Mesodermal cell (in vitro differentiated cells): ENCODE data around the gene PTCRA.
A peak's percentile ranks its signal among the peaks of the same experiment; 100 is the strongest.
"Not testable (repeated sequence)": the region's sequence is repeated elsewhere in the genome, so short reads cannot be mapped to it uniquely, and the experiment has no call there.

ENCODE experiments used
- H3K27ac ChIP-seq: 2 replicates; pipeline ENCODE4 v1.7.0; 2013; ENCODE audit warnings: mild to moderate bottlenecking, low read depth, low read length, moderate library complexity; ENCODE audit not compliant: severe bottlenecking
- H3K36me3 ChIP-seq: 2 replicates; pipeline ENCODE4 v1.7.1; 2013; ENCODE audit warnings: mild to moderate bottlenecking, low read length, moderate library complexity; ENCODE audit not compliant: control insufficient read depth, insufficient read depth
- H3K4me1 ChIP-seq: one replicate; pipeline ENCODE4 v1.7.1; 2013; ENCODE audit warnings: mild to moderate bottlenecking, low read length; ENCODE audit not compliant: insufficient read depth, control insufficient read depth, poor library complexity, severe bottlenecking
- H3K4me3 ChIP-seq: 2 replicates; pipeline ENCODE4 v1.7.0; 2013; ENCODE audit warnings: low read length, control low read depth, mild to moderate bottlenecking; ENCODE audit not compliant: insufficient read depth, poor library complexity, severe bottlenecking; ENCODE audit errors: extremely low read depth
- H3K9me3 ChIP-seq: 2 replicates; pipeline ENCODE4 v1.7.1; 2013; ENCODE audit warnings: mild to moderate bottlenecking, low read length, moderate library complexity; ENCODE audit not compliant: control insufficient read depth
- WGBS, 2 experiments: methylation state at CpG; one replicate each; pipeline ENCODE4 v1.1.5; 2013; ENCODE audit warnings: missing lambda C conversion rate in 2 of 2; ENCODE audit not compliant: insufficient coverage in 2 of 2; 5-methylcytosine and 5-hydroxymethylcytosine counted together

Gene PTCRA

DNA sequence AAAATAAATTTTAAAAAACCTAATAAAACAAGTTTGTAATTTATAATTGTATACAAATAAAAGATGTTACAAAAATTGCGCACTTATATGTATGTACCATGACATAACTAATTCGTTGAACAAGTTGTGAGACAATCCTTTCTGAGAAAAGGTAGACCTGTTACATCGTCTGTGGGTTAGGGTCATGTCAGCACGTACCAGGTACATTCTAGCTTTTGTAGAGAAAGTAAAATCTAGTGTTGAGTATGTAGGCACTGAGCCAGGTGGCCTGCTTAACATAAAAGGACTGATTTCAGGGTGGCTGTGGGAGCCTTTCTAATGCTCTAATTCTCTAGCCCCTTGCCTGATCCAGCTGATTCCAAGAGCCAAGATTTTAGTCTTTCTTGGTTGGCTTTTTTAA is 26.0 kb upstream of the PTCRA start:
- 54 to 67% methylated on average over 2 to 3 of the region's 4 CpGs for WGBS, 2 experiments
- Histone ChIP-seq H3K4me3 (peak overlapping the region; percentile 77), H3K4me1 (peaks cover 10% of the 10 kb centered on the region), H3K9me3 (no peaks in the 10 kb centered on the region), H3K36me3 (peaks cover 29% of the 10 kb centered on the region), H3K27ac (peak overlapping the region; percentile 98)

DNA sequence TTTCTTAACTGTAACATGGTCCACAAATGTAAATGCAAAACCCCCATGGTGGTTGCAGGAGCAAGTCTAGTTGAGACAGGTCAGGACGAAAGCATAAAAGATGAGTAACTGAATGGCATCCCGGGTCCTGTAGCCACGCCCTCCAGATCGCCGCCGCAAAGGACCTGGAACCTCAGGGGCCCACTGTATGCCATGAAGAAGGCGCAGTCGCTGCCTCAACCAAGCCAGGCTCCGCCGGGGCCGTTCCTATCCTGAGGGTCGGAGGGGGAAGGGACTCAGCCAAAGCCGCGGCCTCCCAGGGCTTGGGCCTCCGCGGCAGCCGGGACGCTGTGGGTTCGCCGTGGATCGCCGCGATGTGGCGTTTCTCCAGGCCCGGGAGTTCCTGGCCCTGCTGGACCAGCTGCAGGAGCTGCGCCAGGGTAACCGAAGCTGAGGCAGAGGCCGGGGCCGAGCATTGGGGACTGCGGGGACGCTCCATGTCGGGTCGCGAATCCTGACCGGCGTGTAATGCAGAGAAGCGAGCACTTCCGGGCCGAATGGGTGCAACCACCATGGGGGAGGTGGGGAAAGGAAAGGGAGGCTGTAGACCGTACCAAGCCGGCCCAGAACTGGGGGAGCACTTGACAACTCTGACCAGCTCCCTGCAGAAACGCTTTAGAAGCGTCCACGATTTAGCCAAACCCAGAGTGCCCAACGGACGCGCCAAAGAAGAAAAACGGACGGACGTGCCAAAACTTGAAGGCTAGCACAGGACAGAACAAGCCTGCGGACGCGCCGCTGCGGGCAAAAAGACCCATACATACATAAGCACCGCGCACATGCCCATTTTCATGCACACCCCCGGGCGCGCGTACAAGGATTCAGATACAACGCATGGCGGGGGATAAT is 25.3 kb upstream of the PTCRA start:
- WGBS, 2 experiments: 9 to 12% methylated on average over 47 to 61 of the region's 63 CpGs
- Histone ChIP-seq H3K4me3 (peak overlapping the region; percentile 77), H3K27ac (peak overlapping the region; percentile 98), H3K9me3 (no peaks in the 10 kb centered on the region), H3K36me3 (peaks cover 22% of the 10 kb centered on the region), H3K4me1 (peaks cover 10% of the 10 kb centered on the region)

DNA sequence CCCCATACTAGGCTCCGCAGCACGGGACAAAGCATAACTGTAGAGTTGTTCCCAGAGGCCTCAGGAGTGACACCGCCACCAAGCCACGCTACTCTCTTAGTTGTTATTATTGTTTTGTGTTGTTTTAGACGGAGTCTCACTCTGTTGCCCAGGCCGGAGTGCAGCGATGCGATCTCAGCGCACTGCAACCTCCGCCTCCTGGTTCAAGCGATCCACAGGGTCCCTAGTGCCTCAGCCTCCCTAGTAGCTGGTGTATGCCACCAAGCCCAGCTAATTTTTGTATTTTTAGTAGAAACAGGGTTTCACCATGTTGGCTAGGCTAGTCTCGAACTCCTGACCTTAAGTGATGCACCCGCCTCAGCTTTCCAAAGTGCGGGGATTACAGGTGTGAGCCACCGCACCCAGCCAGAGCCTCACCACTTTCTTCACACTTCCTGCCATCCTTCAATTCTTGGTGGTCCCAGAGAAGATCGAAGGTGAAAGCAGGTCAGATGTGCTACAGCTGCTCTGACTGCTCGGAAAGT is 24.6 kb upstream of the PTCRA start:
- Histone ChIP-seq H3K4me1 (peaks cover 10% of the 10 kb centered on the region), H3K27ac (peak overlapping the region; percentile 98), H3K4me3 (peak overlapping the region; percentile 77), H3K9me3 (no peaks in the 10 kb centered on the region), H3K36me3 (peaks cover 14% of the 10 kb centered on the region)
- 89 to 90% methylated on average over 17 of the region's 17 CpGs for WGBS, 2 experiments

DNA sequence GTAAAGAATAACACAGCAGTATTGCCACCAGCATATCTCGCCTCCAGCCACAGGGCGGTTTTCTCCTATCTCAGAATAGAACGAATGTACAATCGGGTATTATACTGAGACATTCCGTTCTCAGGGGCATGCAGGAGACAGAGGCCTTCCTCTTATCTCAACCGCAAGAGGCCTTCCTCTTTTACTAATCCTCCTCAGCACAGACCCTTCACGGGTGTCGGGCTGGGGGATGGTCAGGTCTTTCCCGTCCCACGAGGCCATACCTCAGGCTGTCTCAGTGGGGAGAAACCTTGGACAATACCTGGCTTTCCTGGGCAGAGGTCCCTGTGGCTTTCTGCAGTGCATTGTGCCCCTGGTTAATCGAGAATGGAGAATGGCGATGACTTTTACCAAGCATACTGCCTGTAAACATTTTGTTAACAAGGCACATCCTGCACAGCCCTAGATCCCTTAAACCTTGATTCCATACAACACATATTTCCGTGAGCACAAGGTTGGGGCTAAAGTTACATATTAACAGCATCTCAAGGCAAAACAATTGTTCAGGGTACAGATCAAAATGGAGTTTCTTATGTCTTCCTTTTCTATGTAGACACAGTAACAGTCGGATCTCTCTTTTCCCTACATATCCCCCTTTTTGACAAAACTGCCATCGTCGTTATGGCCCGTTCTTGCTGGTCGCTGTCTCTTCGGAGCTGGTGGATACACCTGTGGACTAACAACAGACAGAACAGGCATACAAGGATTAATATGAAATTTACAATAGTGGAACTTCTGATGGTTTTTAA is 21.6 kb upstream of the PTCRA start:
- H3K36me3 ChIP-seq, H3K27ac ChIP-seq, H3K4me1 ChIP-seq, H3K4me3 ChIP-seq, H3K9me3 ChIP-seq: not testable (repeated sequence)
- WGBS, 2 experiments: 76 to 77% methylated on average over 13 to 17 of the region's 19 CpGs

DNA sequence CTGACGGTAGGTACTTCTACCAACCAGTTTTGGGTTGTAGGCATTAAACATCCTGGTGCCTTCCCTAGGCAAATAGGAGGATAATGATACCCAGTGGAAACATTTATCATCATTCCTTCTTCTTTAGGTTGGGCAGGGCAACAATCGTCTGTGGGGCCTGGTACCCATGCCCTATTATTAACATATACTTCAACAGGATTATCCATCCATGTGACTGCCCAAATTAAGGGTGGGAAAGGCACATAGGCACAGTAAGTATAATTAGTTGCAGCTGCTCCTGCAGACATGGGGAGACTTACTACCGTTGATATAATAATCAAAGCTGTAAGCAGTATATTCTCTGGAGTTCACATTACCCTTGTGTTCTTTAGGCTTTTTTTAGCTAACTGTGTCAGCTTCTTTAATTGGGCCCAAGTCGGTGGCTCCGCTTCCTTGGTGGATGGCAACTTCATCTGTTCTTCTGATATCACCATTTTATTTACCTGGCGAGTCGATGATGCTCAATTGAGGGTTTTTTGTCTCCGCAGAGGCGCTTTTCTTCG is 19.6 kb upstream of the PTCRA start:
- no peaks in the 10 kb centered on the region for H3K9me3 ChIP-seq
- H3K27ac ChIP-seq: no peak overlapping the region
- peaks cover 7% of the 10 kb centered on the region for H3K4me1 ChIP-seq
- WGBS, 2 experiments: 96% methylated on average over 8 of the region's 10 CpGs
- no peak overlapping the region for H3K4me3 ChIP-seq
- H3K36me3 ChIP-seq: no peaks in the 10 kb centered on the region

DNA sequence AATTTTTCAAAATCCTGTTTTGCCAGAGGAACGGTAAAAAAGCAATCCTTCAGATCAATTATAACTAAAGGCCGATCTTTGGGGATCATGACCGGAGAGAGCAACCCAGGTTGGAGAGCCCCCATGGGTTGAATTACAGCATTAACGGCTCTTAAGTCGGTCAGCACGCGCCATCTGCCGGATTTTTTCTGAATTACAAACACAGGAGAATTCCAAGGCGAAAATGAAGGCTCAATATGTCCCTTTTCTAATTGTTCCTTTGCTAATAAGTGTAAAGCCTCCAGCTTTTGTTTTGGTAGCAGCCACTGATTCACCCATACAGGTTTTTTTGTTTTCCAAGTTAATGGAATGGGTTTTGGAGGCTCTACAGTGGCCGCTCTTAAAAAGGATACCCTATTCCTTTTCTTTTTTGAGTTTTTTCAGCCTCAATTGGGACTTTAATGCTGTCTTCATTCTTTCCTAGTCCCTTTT is 16.9 kb upstream of the PTCRA start:
- no peak overlapping the region for H3K27ac ChIP-seq
- no peak overlapping the region for H3K4me3 ChIP-seq
- H3K4me1 ChIP-seq: peaks cover 17% of the 10 kb centered on the region
- no peaks in the 10 kb centered on the region for H3K36me3 ChIP-seq
- H3K9me3 ChIP-seq: no peaks in the 10 kb centered on the region
- WGBS, 2 experiments: 3 to 7% methylated on average over 6 to 7 of the region's 10 CpGs

DNA sequence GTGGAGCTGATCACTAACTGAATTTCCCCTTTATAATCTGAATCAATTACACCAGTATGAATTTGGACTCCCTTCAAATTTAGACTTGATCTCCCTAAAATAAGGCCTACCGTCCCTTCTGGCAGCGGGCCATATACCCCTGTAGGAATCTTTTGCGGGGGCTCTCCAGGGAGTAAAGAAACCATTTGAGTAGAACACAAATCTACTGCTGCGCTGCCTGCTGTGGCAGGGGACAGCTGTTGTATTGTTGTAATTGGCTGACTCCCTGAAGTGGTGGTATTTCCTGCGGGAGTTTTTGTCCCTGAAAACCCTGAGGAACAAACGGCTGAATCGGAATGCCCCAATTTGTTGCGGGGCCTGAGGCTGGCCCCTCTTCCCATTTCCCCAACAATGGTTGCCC is 16.0 kb upstream of the PTCRA start:
- Histone ChIP-seq H3K36me3 (no peaks in the 10 kb centered on the region), H3K4me3 (no peak overlapping the region), H3K27ac (no peak overlapping the region), H3K4me1 (peaks cover 17% of the 10 kb centered on the region), H3K9me3 (no peaks in the 10 kb centered on the region)
- 31 to 47% methylated on average over 5 to 7 of the region's 8 CpGs for WGBS, 2 experiments

DNA sequence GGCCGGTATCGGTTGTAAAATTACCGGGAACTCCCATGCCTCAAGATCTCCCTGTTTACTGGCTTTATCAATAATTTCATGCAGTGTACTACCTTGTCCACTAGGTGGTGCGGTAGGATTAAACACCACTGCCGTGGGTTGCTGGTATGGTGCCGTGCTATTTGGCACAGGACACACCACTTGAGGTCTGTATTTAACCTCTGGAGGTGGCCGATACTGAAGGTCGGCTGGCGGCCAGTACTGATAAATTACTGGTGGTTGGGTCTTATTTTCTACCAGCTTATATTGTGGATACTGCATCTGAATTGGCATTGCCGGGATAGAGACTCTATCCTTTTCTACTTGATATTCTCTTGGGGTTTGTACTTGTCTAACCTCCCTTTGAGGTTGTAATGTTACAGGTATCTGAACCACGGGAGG is 14.3 kb upstream of the PTCRA start:
- WGBS, 2 experiments: 12 to 19% methylated on average over 6 to 10 of the region's 11 CpGs
- no peak overlapping the region for H3K4me3 ChIP-seq
- H3K27ac ChIP-seq: no peak overlapping the region
- H3K4me1 ChIP-seq: peaks cover 17% of the 10 kb centered on the region
- no peaks in the 10 kb centered on the region for H3K36me3 ChIP-seq
- H3K9me3 ChIP-seq: no peaks in the 10 kb centered on the region

DNA sequence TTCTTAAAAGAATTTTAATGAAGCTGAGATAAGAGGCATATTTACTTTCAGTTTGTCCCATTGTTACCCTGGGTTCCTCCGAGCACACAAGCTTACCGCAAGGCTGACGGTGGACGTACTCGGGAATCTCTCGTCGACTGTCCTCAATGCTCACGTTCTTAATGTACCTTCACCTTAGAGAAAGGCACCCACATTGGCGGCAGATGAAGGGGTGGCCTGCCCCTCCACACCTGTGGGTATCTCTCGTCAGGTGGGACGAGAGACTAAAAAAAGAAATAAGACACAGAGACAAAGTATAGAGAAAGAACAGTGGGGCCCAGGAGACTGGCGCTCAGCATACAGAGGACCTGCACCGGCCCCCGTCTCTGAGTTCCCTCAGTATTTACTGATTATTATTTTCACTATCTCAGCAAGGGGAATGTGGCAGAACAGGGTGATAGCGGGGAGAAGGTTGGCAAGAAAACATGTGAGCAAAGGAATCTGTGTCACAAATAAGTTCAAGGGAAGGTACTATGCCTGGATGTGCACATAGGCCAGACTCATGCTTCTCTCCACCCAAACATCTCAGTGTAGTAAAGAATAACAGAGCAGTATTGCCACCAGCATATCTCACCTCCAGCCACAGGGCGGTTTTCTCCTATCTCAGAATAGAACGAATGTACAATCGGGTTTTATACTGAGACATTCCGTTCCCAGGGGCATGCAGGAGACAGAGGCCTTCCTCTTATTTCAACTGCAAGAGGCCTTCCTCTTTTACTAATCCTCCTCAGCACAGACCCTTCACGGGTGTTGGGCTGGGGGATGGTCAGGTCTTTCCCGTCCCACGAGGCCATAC is 13.2 kb upstream of the PTCRA start:
- H3K36me3 ChIP-seq, H3K27ac ChIP-seq, H3K4me3 ChIP-seq, H3K9me3 ChIP-seq: not testable (repeated sequence)
- 83 to 92% methylated on average over 11 to 16 of the region's 22 CpGs for WGBS, 2 experiments
- peaks cover 17% of the 10 kb centered on the region for H3K4me1 ChIP-seq

DNA sequence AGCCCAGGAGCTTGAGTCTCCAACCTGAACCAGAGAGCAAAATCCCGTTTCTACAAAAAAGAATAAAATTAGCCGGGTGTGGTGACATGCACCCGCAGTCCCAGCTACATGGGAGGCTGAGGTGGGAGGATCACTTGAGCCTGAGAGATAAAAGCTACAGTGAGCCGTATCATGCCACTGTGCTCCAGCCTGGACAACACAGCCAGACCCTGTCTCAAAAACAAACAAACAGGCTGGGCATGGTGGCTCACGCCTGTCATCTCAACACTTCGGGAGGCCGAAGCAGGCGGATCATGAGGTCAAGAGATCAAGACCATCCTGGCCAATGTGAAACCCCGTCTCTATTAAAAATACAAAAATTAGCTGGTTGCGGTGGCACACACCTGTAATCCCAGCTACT is 11.4 kb upstream of the PTCRA start:
- peaks cover 15% of the 10 kb centered on the region for H3K4me1 ChIP-seq
- no peak overlapping the region for H3K4me3 ChIP-seq
- WGBS, 2 experiments: 96 to 100% methylated on average over 7 to 10 of the region's 10 CpGs
- H3K36me3 ChIP-seq: no peaks in the 10 kb centered on the region
- H3K27ac ChIP-seq: no peak overlapping the region
- H3K9me3 ChIP-seq: no peaks in the 10 kb centered on the region
